IMR-90 (cell line): ENCODE measurements around the gene CADM2.

ENCODE experiments used
- BHLHE40 ChIP-seq: fragments of 150-350 bp; IDR thresholded peaks from 2 replicates; pipeline ENCODE4 v1.6.1; 2016; ENCODE audit warnings: mild to moderate bottlenecking, low read depth, low read length
- CTCF ChIP-seq: conservative IDR thresholded peaks from 2 replicates; pipeline ENCODE4 v1.5.1; 2012; ENCODE audit warnings: mild to moderate bottlenecking, low read depth, low read length, improper control_type of control experiment
- MAFK ChIP-seq: IDR thresholded peaks from 2 replicates; pipeline ENCODE4 v1.6.1; 2012; ENCODE audit warnings: low read depth, low read length, improper control_type of control experiment
- NFE2L2 ChIP-seq: fragments of 150-350 bp; IDR thresholded peaks from 2 replicates; pipeline ENCODE4 v1.6.1; 2016; ENCODE audit warnings: low read depth, mild to moderate bottlenecking, low read length
- POLR2A ChIP-seq: IDR thresholded peaks from 2 replicates; pipeline ENCODE4 v1.6.1; 2012; ENCODE audit warnings: mild to moderate bottlenecking, low read depth, low read length
- RAD21 ChIP-seq: IDR thresholded peaks from 2 replicates; pipeline ENCODE4 v1.6.1; 2012; ENCODE audit warnings: low read length, improper control_type of control experiment
- SMC3 ChIP-seq: fragments of 150-350 bp; IDR thresholded peaks from 2 replicates; pipeline ENCODE4 v1.6.1; 2016; ENCODE audit warnings: low read depth, mild to moderate bottlenecking, antibody characterized with exemption, low read length, moderate library complexity

GRCh38 chr3:85170646-85171045, 211.9 kb downstream of the CADM2 start:
- no peak for TF ChIP-seq POLR2A
- no peak for TF ChIP-seq CTCF
- no peak for TF ChIP-seq RAD21
- TF ChIP-seq MAFK: no peak
- TF ChIP-seq SMC3: no peak
- no peak for TF ChIP-seq NFE2L2
- TF ChIP-seq BHLHE40: no peak
